ENCODE results near the gene ZFAND5.

Gene ZFAND5

GRCh38 chr9:72362680-72363139 lies 2.3 kb downstream of the ZFAND5 start:
- DNase-seq: peak; percentile 67

- DNase-seq: peak; percentile 20
Measured at GRCh38 chr9:72362118-72362531, 2.9 kb downstream of the ZFAND5 start.

- no peak for DNase-seq
Measured at GRCh38 chr9:72361217-72361616, 3.8 kb downstream of the ZFAND5 start.

- DNase-seq: no peak
Measured at GRCh38 chr9:72360324-72360723, 4.7 kb downstream of the ZFAND5 start.

GRCh38 chr9:72356041-72356582 lies 8.9 kb downstream of the ZFAND5 start:
- no peak for DNase-seq

GRCh38 chr9:72355153-72355552 lies 9.9 kb downstream of the ZFAND5 start:
- no peak for DNase-seq

GRCh38 chr9:72354704-72355103 lies 10.3 kb downstream of the ZFAND5 start:
- DNase-seq: peak; percentile 17

GRCh38 chr9:72353455-72354116 lies 11.4 kb downstream of the ZFAND5 start:
- DNase-seq: peak; percentile 43

- DNase-seq: peak; percentile 53
Measured at GRCh38 chr9:72352911-72353388, 12.1 kb downstream of the ZFAND5 start.

- DNase-seq: peak; percentile 72
Measured at GRCh38 chr9:72351538-72352453, 13.2 kb downstream of the ZFAND5 start.

- no peak for DNase-seq
Measured at GRCh38 chr9:72349911-72350310, 15.1 kb downstream of the ZFAND5 start.

GRCh38 chr9:72349240-72349639 lies 15.8 kb downstream of the ZFAND5 start:
- DNase-seq: no peak

- no peak for DNase-seq
Measured at GRCh38 chr9:72346333-72346732, 18.7 kb downstream of the ZFAND5 start.

- DNase-seq: no peak
Measured at GRCh38 chr9:72338631-72339030, 26.4 kb downstream of the ZFAND5 start.

GRCh38 chr9:72337286-72337685 lies 27.7 kb downstream of the ZFAND5 start:
- no peak for DNase-seq

- DNase-seq: no peak
Measured at GRCh38 chr9:72334658-72335337, 30.2 kb downstream of the ZFAND5 start.

GRCh38 chr9:72333709-72334108 lies 31.3 kb downstream of the ZFAND5 start:
- no peak for DNase-seq

GRCh38 chr9:72333197-72333596 lies 31.8 kb downstream of the ZFAND5 start:
- DNase-seq: no peak

GRCh38 chr9:72332351-72332750 lies 32.7 kb downstream of the ZFAND5 start:
- no peak for DNase-seq

- no peak for DNase-seq
Measured at GRCh38 chr9:72327631-72328030, 37.4 kb downstream of the ZFAND5 start.

- DNase-seq: no peak
Measured at GRCh38 chr9:72326641-72327040, 38.4 kb downstream of the ZFAND5 start.

GRCh38 chr9:72324974-72325373 lies 40.0 kb downstream of the ZFAND5 start:
- DNase-seq: no peak

- no peak for DNase-seq
Measured at GRCh38 chr9:72322678-72323077, 42.3 kb downstream of the ZFAND5 start.
